ENCODE measurements around the gene STRN. TPM values are rescaled to one million over a fixed set of nuclear protein-coding genes. Genes with fewer than 3 reads are reported as not detected.

Gene STRN
- total RNA-seq, 1 experiment from 2014 or later, result 37.6 TPM

GRCh38 chr2:36878429-36878828 lies 87.9 kb downstream of the STRN start:
- H3K36me3 ChIP-seq (ENCODE audit: low read depth), result peaks cover 23% of the 10 kb centered on the region
- H3K4me3 ChIP-seq, result no peak overlapping the region
- no peaks in the 10 kb centered on the region for H3F3A ChIP-seq (ENCODE audit: insufficient read depth, low read depth)
- no peak overlapping the region for H3K27ac ChIP-seq
- no peaks in the 10 kb centered on the region for H3K79me2 ChIP-seq (ENCODE audit: low read depth)
- no peaks in the 10 kb centered on the region for H3K9me3 ChIP-seq (ENCODE audit: insufficient read depth, low read depth)
- H3K4me1 ChIP-seq (replicated peaks; ENCODE audit: insufficient read depth), result no peaks in the 10 kb centered on the region
- H3K9me2 ChIP-seq (ENCODE audit: insufficient read depth), result no peaks in the 10 kb centered on the region
- ChIA-PET CTCF (no interaction called here), POLR2A (ENCODE audit: unreplicated experiment) (no interaction called here)
- H3K27me3 ChIP-seq (ENCODE audit: insufficient read depth, low read depth), result no peaks in the 10 kb centered on the region
- H3K4me2 ChIP-seq, result no peak overlapping the region
- BruUV-seq (replicated peaks), result no TSS peak
- no peaks in the 10 kb centered on the region for H4K20me1 ChIP-seq (ENCODE audit: insufficient read depth)
- TF ChIP-seq CTCF (conservative IDR thresholded peaks at IDR 0.05) (no peak), EZH2 (IDR thresholded peaks at IDR 0.05; ENCODE audit: low read depth) (no peak)
- intact Hi-C loops (cut with micrococcal nuclease; ENCODE audit: unreplicated experiment), result no loop called here
- DNase-seq, result no peak
- no peak overlapping the region for H2AFZ ChIP-seq

DNA sequence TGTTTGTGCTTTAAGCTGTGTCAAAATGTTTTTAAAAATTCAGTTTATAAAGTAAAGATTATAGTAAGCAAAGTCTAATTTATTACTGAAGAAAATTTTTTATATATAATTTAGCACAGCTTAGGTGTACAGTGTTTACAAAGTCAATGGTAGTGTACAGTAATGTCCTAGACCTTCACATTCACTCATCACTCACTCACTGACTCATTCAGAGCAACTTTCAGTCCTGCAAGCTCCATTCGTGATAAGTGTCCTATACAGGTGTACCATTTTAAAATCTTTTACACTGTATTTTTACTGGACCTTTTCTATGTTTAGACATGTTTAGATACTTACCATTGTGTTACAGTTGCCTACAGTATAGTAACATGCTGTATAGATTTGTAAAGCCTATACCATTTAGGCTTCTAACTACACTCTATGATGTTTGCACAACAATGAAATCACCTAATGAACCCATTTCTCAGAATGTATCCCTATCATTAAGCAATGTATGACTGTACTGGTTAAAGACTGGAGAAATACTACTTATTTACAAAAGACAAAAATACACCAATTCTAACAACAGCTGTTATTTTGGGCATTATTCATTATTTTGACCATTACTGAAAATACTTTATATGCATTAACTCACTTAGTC lies 95.1 kb downstream of the STRN start:
- Histone ChIP-seq H2AFZ (no peak overlapping the region), H4K20me1 (ENCODE audit: insufficient read depth) (no peaks in the 10 kb centered on the region), H3K4me2 (no peak overlapping the region), H3F3A (ENCODE audit: insufficient read depth, low read depth) (no peaks in the 10 kb centered on the region), H3K4me1 (replicated peaks; ENCODE audit: insufficient read depth) (no peaks in the 10 kb centered on the region), H3K36me3 (ENCODE audit: low read depth) (peaks cover 34% of the 10 kb centered on the region), H3K9me3 (ENCODE audit: insufficient read depth, low read depth) (no peaks in the 10 kb centered on the region), H3K27me3 (ENCODE audit: insufficient read depth, low read depth) (no peaks in the 10 kb centered on the region), H3K9me2 (ENCODE audit: insufficient read depth) (no peaks in the 10 kb centered on the region; the same call in 1 of the 2 replicates), H3K79me2 (ENCODE audit: low read depth) (no peaks in the 10 kb centered on the region), H3K4me3 (no peak overlapping the region), H3K27ac (no peak overlapping the region)
- no peak for DNase-seq
- TF ChIP-seq EZH2 (IDR thresholded peaks at IDR 0.05; ENCODE audit: low read depth), result no peak
- ChIA-PET CTCF (no interaction called here), POLR2A (ENCODE audit: unreplicated experiment) (no interaction called here)
- intact Hi-C loops (cut with micrococcal nuclease; ENCODE audit: unreplicated experiment), result no loop called here
- no TSS peak for BruUV-seq (replicated peaks)

GRCh38 chr2:36869606-36870005 lies 96.7 kb downstream of the STRN start:
- TF ChIP-seq CTCF (conservative IDR thresholded peaks at IDR 0.05) (no peak), EZH2 (IDR thresholded peaks at IDR 0.05; ENCODE audit: low read depth) (no peak)
- DNase-seq, result no peak
- peaks cover 30% of the 10 kb centered on the region for H3K36me3 ChIP-seq (ENCODE audit: low read depth)
- H3K27me3 ChIP-seq (ENCODE audit: insufficient read depth, low read depth), result no peaks in the 10 kb centered on the region
- H3K4me1 ChIP-seq (replicated peaks; ENCODE audit: insufficient read depth), result no peaks in the 10 kb centered on the region
- no peaks in the 10 kb centered on the region for H4K20me1 ChIP-seq (ENCODE audit: insufficient read depth)
- H3K4me3 ChIP-seq, result no peak overlapping the region
- no peaks in the 10 kb centered on the region; the same call in 1 of the 2 replicates for H3K9me2 ChIP-seq (ENCODE audit: insufficient read depth)
- H2AFZ ChIP-seq, result no peak overlapping the region
- no peaks in the 10 kb centered on the region for H3F3A ChIP-seq (ENCODE audit: insufficient read depth, low read depth)
- H3K27ac ChIP-seq, result no peak overlapping the region
- no peaks in the 10 kb centered on the region for H3K79me2 ChIP-seq (ENCODE audit: low read depth)
- ChIA-PET CTCF (no interaction called here), POLR2A (ENCODE audit: unreplicated experiment) (no interaction called here)
- no TSS peak for BruUV-seq (replicated peaks)
- H3K9me3 ChIP-seq (ENCODE audit: insufficient read depth, low read depth), result no peaks in the 10 kb centered on the region
- intact Hi-C loops (cut with micrococcal nuclease; ENCODE audit: unreplicated experiment), result no loop called here
- H3K4me2 ChIP-seq, result no peak overlapping the region

- Histone ChIP-seq H3F3A (ENCODE audit: insufficient read depth, low read depth) (no peaks in the 10 kb centered on the region), H3K79me2 (ENCODE audit: low read depth) (no peaks in the 10 kb centered on the region), H3K4me2 (no peak overlapping the region), H3K4me3 (no peak overlapping the region), H2AFZ (no peak overlapping the region), H4K20me1 (ENCODE audit: insufficient read depth) (no peaks in the 10 kb centered on the region), H3K36me3 (ENCODE audit: low read depth) (peaks cover 5% of the 10 kb centered on the region; the same call in 1 of the 2 replicates), H3K9me2 (ENCODE audit: insufficient read depth) (no peaks in the 10 kb centered on the region), H3K27ac (no peak overlapping the region), H3K9me3 (ENCODE audit: insufficient read depth, low read depth) (no peaks in the 10 kb centered on the region), H3K27me3 (ENCODE audit: insufficient read depth, low read depth) (no peaks in the 10 kb centered on the region), H3K4me1 (replicated peaks; ENCODE audit: insufficient read depth) (no peaks in the 10 kb centered on the region)
- no TSS peak for BruUV-seq (replicated peaks)
- ChIA-PET CTCF (no interaction called here), POLR2A (ENCODE audit: unreplicated experiment) (no interaction called here)
- no peak for TF ChIP-seq CTCF (conservative IDR thresholded peaks at IDR 0.05)
- no peak for TF ChIP-seq EZH2 (IDR thresholded peaks at IDR 0.05; ENCODE audit: low read depth)
- DNase-seq, result no peak
- intact Hi-C loops (cut with micrococcal nuclease; ENCODE audit: unreplicated experiment), result no loop called here
Observed at GRCh38 chr2:36861896-36862295, 104.4 kb downstream of the STRN start.
